ENCODE data around the gene KIFC3. TPM values are rescaled to one million over a fixed set of nuclear protein-coding genes. Genes with fewer than 3 reads are reported as not detected.

The KIFC3 gene
- total and polyA plus RNA-seq, 2 donors (not counting 1 experiment from before 2014, with no cell fraction given), result 0.07 to 0.67 TPM

DNA sequence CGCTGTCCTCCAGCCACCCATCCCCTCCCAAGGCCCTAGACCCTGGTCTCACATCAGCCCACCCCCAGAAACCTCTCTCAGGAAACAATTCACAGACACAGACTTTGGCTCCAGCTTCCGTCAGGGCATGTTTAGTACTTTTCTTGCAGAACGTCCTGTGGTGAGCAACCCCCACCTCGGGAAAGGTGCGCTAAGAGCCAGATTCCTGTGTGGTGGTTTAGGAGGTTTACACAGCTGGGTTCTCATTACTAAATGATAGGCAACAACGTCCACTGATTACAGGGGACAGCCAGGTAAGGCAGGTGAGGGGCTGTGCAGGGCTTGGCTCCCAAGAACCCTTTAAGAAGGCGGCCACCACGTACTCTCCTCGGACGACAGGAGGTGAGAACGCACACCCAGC is 29.3 kb downstream of the KIFC3 start:
- Histone ChIP-seq H4K20me1 (ENCODE audit: control insufficient read depth, insufficient read depth, low read length, poor library complexity, severe bottlenecking) (no peaks in the 10 kb centered on the region), H3K79me2 (ENCODE audit: control insufficient read depth, insufficient read depth, low read length) (no peaks in the 10 kb centered on the region), H3K9me3 (ENCODE audit: control extremely low read depth in 1 of 3, control insufficient read depth in 2 of 3, insufficient read depth in 1 of 3, low read length in 2 of 3) (no peaks in the 10 kb centered on the region), H3K9ac (ENCODE audit: low read length) (no peak overlapping the region), H3K4me1 (ENCODE audit: control insufficient read depth in 2 of 2, insufficient read depth in 2 of 2, low read length in 2 of 2) (no peaks in the 10 kb centered on the region), H3K4me3 (ENCODE audit: control extremely low read depth in 1 of 5, extremely low read depth in 1 of 5, insufficient read depth in 1 of 5, low read depth in 2 of 5, low read length in 4 of 5) (no peak overlapping the region), H3K4me2 (replicated peaks; ENCODE audit: low read depth, low read length, poor library complexity, severe bottlenecking) (no peak overlapping the region), H3K27ac (ENCODE audit: low read length in 2 of 2) (no peak overlapping the region), H3K27me3 (replicated peaks in 1 of 4; ENCODE audit: control extremely low read depth in 1 of 4, control insufficient read depth in 3 of 4, insufficient read depth in 4 of 4, low read length in 3 of 4) (no peaks in the 10 kb centered on the region), H2AFZ (ENCODE audit: insufficient read depth, low read depth, low read length, poor library complexity, severe bottlenecking) (no peak overlapping the region), H3K36me3 (replicated peaks in 1 of 2; ENCODE audit: control extremely low read depth in 1 of 2, control insufficient read depth in 1 of 2, extremely low read depth in 1 of 2, insufficient read depth in 2 of 2, low read length in 1 of 2) (no peaks in the 10 kb centered on the region)
- Mint-ChIP-seq H3K4me3 (no peak overlapping the region), H3K9me3 (ENCODE audit: insufficient read depth) (no peaks in the 10 kb centered on the region), H3K27me3 (no peaks in the 10 kb centered on the region), H3K4me1 (no peaks in the 10 kb centered on the region), H3K27ac (no peak overlapping the region)
- WGBS (ENCODE audit: insufficient coverage), result 92% methylated on average over 7 of the region's 11 CpGs
- ChIA-PET CTCF (no interaction called here), POLR2A (no interaction called here)
- intact Hi-C loops (cut with micrococcal nuclease), result no loop called here
- TF ChIP-seq EZH2 (IDR thresholded peaks at IDR 0.05; ENCODE audit: borderline replicate concordance, insufficient read depth, low read depth, low read length, poor library complexity, severe bottlenecking) (no peak), CTCF (IDR thresholded peaks at IDR 0.05) (no peak)
- DNase-seq (no peak), ATAC-seq (ENCODE audit: low read depth) (no peak)

GRCh38 chr16:57771141-57771785 is 31.0 kb downstream of the KIFC3 start:
- Histone ChIP-seq H3K4me2 (replicated peaks; ENCODE audit: low read depth, low read length, poor library complexity, severe bottlenecking) (no peak overlapping the region), H2AFZ (ENCODE audit: insufficient read depth, low read depth, low read length, poor library complexity, severe bottlenecking) (no peak overlapping the region), H4K20me1 (ENCODE audit: control insufficient read depth, insufficient read depth, low read length, poor library complexity, severe bottlenecking) (no peaks in the 10 kb centered on the region), H3K27me3 (replicated peaks in 1 of 4; ENCODE audit: control extremely low read depth in 1 of 4, control insufficient read depth in 3 of 4, insufficient read depth in 4 of 4, low read length in 3 of 4) (no peaks in the 10 kb centered on the region), H3K4me3 (ENCODE audit: control extremely low read depth in 1 of 5, extremely low read depth in 1 of 5, insufficient read depth in 1 of 5, low read depth in 2 of 5, low read length in 4 of 5) (no peak overlapping the region), H3K9me3 (ENCODE audit: control extremely low read depth in 1 of 3, control insufficient read depth in 2 of 3, insufficient read depth in 1 of 3, low read length in 2 of 3) (no peaks in the 10 kb centered on the region), H3K36me3 (replicated peaks in 1 of 2; ENCODE audit: control extremely low read depth in 1 of 2, control insufficient read depth in 1 of 2, extremely low read depth in 1 of 2, insufficient read depth in 2 of 2, low read length in 1 of 2) (no peaks in the 10 kb centered on the region), H3K27ac (ENCODE audit: low read length in 2 of 2) (no peak overlapping the region), H3K9ac (ENCODE audit: low read length) (no peak overlapping the region), H3K4me1 (ENCODE audit: control insufficient read depth in 2 of 2, insufficient read depth in 2 of 2, low read length in 2 of 2) (no peaks in the 10 kb centered on the region), H3K79me2 (ENCODE audit: control insufficient read depth, insufficient read depth, low read length) (no peaks in the 10 kb centered on the region)
- Mint-ChIP-seq H3K4me1 (no peaks in the 10 kb centered on the region), H3K27ac (no peak overlapping the region), H3K9me3 (ENCODE audit: insufficient read depth) (no peaks in the 10 kb centered on the region), H3K27me3 (no peaks in the 10 kb centered on the region), H3K4me3 (no peak overlapping the region)
- TF ChIP-seq CTCF (IDR thresholded peaks at IDR 0.05), result no peak
- TF ChIP-seq EZH2 (IDR thresholded peaks at IDR 0.05; ENCODE audit: borderline replicate concordance, insufficient read depth, low read depth, low read length, poor library complexity, severe bottlenecking), result no peak
- WGBS (ENCODE audit: insufficient coverage), result 95% methylated on average over 16 of the region's 26 CpGs
- no peak for DNase-seq
- ATAC-seq (ENCODE audit: low read depth), result no peak
- intact Hi-C loops (cut with micrococcal nuclease), result no loop called here
- POLR2A ChIA-PET, result no interaction called here
- CTCF ChIA-PET, result no interaction called here
